Activated naive CD8-positive, alpha-beta T cell treated with anti-CD3 and anti-CD28 coated beads, Interleukin-2, amount 50 U/mL, for 16 hours (primary cell): ENCODE data around the gene SAE1.

Source experiments
- DNase-seq: peaks from one replicate; pipeline ENCODE4 v3.0.0-alpha.2; 2020; ENCODE audit warnings: low read depth, low spot score

The SAE1 gene

DNA sequence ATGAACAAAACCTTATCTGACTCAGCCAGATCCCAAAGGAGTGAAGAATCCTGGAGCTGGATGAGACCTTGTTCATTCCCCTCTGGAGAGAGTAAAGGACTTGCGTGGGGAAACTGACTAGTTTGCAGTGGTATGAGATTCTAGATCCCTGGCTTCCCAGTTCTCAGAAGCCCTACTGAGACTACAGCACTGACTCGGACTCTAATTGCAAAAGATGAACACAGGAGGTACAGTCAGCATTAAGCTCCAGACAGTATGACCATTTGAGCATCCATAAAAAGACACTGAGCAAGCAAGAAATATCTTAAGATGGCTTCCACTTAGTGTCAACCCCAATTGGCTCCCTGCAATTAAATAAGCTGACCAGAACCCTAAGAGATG, 23.8 kb upstream of the SAE1 start:
- no peak for DNase-seq

DNA sequence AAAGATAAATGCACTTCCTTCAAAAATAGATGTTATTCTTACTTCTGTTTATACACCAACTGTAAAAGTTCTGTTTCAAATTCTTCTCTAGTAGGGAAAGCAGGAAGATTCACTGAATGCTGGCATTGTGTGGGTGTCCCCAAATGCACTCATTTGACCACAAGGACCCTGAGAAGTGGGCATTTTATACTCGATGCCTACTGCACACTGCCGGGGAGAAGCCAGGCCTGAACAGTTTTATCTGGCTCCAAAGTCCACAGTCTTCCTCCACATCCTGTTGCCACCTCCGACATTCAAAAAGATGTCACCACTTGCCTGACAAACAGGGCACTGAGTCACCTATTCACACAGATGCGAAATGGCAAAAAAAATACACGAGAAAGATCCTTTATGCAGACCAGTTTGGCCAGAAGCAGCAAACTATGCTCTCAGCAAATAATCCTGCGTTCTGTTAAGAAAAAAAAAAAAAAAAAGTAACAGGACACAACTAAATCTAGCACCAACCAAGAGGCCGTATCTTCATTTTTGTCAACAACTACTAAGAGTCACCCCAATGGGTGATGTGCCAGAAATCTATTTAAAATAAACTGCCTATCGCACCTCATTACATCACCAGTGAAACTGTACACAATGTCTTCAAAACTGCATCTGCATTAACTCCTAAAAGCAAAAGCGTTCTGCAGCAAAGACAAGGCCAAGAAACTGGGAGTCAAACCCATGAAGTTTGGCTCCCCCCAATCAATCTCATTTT, 23.3 kb upstream of the SAE1 start:
- DNase-seq: no peak

DNA sequence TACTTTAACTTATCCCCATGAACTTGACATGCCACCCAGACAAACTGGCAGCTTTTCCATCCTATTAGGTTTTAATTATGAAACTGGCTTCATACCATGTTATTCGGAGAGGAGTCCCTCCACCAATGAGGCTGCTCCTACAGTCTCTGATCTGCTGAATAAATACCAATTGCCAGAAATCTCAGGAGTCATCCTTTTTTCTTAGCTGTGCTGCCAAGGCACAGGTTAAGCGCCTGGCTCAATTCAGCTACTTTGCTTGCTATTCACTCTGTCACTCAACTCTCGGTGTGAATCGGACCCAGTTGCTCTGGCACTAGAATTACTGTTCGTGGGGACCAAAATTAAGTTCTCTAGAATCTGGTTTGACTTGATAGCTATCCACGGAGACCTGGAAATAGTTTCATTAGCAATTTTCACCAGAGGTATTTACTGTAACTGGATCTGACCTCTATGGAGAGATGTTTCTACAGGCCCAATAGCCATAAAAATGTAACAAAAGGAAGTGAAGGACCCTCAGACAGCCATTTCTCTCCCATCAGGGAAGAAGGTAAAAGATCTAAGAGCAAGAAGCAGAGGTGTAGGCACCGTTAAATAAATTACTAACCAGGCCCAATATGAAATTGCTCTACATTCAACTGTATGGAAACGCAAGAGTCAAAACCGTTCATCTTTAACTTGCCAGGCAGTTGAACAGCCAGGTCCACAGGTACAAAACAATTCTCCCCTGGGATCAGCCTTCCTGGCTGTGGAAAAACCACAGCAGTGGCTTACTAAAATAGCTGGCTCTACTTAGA, 22.5 kb upstream of the SAE1 start:
- DNase-seq: no peak

DNA sequence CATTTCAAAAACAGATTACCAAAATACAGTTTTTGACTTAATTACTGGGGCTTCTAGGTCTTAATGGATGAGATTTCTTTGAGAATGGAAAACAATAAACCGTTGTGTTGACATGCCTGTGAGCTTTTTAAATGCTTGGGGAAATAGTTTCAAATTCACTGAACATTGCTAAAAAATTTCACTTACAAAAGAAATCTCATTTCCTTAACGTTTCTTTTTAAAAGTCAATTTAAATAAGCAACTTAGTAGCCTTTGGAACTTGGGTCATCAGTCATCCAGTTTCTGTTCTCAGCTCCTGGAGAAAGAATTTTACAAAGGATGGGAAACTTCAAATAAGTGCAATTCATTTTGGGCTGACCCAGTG, 21.5 kb upstream of the SAE1 start:
- DNase-seq: no peak

DNA sequence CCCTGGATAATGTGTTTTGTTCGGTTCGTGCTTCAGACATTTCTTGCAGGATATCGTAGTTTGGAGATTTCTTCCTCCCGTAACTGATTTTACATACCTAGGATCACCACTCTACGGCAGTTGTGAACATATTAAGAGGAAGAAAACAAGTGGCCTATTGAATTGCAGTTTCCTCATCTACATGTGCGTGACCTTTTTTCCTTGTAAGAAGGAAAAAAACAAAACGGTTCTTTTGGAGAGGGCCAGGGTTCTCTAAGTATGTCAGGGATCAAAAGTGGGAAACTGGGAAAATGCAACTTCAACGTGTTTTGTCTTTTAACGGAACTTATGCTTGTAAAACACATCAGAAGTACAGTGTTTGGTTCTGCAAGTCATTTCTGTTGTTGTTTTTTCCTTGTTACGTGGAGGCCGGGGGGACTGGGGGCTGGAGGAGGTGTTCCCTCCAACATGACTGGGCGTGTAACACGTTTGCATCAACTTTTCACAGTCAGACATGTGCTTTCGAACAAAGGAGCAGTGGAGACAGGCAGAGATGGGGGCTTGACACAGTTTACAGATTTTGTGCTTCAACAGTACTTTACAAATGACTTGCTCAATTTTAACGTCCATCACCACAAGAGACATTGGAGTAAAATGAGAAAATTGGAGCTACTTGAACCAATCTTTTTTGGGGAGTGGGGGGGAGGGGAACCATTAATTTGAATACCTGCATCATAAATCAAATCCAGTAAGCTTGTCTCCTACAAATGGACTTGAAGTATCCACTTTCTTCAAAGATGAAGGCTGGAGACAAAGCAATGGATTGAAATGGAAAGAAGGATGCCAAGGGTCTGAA, 20.9 kb upstream of the SAE1 start:
- DNase-seq: no peak

DNA sequence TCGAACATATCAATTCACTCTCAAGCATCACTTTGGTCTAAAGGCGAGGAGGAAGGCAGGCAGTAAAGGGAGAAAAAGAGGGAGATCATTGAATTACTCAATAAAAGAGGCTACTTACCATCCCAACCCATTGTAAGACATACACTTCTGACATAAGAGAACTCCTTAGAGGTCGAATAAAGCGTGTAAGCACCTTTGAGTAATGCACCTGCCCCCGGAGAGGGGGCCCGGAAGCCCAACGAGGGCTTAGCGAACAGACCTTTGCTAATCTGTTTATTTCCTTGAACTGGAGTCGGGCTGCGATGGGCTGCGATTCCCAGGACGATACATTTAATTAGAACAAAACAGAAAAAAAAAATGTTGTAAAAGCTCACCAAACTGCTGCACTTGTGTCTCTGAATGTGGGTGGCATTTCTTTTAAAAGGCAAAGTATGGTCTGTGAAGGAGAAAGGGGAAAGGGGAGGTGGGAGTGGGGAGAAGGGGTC, 20.1 kb upstream of the SAE1 start:
- no peak for DNase-seq

DNA sequence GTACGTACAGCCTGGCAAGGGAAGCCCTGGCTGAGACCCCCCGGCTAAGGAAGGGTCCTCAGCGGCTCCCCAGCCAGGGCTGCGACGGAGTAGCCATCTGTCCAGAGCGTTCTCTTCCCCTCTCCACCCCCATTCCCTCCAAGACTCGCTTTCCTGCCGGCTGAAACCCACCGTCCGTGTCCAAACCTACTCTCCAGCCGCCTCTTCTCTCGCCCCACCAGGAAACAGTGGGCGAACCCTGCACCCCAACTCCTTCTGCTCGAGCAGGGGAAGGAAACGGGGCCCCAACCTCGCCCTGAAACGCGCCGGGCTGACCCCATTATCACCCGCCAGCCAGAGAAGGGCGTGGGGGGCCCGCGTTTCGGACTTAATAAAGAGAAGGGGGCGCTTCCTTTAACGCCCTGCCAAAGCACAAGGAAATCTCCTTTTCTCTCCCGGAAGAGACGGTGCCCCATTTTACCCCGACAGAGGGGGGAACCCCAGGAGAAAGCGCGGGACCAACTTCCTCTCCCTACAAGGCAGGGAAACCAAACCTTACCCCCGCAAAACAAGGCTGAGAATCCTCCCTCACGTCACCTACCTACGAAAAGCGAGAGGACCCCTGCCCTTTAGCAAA, 19.5 kb upstream of the SAE1 start:
- no peak for DNase-seq

DNA sequence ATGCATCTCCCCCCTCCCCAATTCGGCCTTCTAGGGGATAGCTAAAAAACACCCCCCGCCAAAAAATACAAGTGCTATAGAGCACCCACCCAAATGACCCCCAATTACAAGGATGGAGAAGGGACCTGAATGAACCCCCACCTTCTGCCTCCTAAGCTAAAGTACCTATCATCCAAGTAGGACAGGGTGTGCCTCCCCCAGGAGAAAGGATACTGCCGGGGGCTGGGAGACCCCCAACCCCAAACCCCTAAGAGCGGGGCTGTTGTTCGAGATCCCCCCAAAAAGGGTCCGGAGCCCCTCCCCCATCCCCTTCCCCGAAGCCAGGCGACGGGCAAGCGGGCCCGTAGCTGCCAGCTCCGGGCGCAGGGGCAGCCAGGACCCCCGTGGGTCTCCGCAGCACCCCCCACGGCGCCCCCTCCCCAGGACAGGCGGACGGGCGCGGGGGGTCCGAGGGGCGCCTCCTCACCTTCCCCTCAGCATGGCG, 18.9 kb upstream of the SAE1 start:
- no peak for DNase-seq

DNA sequence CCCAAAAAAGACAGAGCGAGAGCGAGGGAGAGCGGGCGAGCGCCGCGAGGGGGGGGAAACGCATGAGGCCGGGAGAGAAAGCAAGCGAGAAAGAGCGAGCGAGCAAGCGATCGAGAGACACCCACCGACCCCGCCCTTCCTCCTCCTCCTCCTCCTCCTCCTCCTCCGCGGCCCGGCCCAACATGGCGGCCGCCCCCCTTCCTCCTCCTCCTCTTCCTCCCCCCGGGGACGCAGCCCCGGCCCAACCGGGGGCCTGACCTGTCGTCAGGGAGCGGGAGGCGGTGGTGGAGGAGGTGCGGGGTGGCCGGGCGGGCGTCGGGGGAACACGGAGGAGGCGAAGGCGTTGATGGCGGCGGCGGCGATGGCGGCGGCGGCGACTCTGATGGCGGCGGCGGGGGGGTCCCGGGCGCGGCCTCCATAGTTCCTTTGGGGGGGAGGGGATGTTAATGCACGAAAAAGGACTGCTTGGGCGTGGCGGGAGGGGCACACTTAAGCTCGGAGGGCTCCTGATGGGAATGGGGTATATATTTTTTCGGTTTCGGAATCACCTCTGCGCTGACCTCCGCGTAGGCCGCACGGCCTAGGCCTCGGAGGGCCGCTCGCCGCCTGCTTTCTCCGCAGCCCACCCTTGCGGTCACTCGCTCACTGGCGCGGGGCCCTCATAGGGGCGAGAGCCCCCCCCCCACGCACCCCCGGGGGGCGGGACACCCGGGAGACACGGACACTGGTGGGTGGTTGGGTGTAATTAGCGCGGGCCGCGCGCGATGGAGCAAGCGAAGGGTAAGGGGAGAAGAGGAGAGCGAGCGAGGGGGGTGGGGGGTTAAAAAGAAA, 18.3 kb upstream of the SAE1 start:
- DNase-seq: peak; percentile 74

DNA sequence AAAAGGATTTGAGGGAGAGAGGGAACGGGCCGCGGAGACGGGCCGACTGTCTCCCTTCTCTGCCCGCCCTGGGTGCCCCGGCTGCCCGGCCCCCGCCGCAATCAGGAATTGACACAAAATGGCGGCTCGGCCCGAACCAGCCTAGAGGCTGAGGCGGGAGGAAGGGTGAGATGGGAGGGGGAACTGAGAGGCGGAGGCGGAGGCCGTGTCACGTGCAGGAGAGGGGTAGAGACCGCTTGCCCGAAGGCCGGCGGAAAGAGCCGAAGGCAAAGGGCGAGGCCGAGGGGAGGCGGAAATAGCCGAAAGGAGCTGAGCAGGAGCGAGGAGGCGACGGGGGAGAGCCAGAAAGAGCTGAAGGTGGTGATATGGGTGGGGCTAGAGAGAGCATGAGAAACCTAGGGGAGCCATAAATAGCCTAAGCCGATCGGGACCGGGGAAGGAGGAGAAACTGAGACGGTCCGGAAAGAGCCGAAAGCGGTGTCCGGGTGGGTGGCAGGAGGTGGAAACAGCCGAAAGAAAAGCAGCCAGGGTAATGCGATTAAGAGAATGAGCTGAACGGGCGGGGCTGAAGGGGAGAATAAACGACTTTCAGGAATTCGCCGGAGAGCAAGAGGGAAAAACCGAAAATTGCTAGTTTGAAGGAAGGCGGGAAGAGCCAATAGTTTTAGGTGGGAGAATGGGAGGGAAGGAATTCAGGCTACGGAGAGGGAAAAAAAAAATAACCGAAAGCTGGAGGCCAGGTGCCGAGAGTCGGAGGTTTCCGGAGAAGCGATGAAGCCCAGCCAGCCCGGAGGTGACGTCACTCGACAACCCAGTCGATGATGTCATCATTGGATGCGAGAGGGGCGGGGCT, 17.4 kb upstream of the SAE1 start, which contains the start of gene ZC3H4:
Gene ZC3H4, minus strand, starts transcription at position 780 of the 853 bp plus-strand sequence. CDS start 1,192 bp downstream, outside the sequence.
- DNase-seq: peak; percentile 98

DNA sequence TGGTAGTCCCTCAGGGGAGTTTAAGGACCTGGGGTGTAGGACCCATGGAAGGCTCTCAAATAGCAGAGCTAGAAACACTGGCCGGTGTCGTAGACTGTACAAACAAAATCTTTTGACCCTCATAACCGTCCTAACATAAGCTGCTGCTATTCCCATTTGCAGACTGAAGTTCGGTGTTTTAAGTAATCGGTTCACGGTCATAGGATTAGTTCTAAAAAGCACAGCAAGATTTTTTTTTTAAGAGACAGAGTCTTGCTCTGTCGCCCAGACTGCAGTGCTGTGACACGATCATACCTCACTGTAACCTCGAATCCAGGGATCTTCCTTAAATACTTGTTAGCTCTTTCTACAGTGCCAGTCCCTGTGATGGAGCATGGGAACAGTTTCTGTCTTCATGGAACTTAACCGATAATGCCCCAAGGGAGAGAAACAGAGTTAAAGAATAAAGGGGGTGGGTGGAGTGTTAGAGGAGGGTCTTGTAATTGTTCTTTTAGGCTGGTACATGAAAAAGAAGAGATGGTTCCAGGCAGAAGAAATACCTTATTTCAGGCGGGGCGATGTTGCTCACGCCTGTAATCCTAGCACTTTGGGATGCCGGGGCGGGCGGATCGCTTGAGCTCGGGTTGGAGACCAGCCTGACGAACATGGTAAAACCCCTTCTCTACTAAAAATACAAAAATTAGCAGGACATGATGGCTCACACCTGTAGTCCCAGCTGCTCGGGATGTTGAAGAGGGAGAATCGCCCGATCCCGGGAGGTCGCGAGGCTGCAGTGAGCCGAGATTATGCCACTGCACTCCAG, 16.6 kb upstream of the SAE1 start:
- no peak for DNase-seq

DNA sequence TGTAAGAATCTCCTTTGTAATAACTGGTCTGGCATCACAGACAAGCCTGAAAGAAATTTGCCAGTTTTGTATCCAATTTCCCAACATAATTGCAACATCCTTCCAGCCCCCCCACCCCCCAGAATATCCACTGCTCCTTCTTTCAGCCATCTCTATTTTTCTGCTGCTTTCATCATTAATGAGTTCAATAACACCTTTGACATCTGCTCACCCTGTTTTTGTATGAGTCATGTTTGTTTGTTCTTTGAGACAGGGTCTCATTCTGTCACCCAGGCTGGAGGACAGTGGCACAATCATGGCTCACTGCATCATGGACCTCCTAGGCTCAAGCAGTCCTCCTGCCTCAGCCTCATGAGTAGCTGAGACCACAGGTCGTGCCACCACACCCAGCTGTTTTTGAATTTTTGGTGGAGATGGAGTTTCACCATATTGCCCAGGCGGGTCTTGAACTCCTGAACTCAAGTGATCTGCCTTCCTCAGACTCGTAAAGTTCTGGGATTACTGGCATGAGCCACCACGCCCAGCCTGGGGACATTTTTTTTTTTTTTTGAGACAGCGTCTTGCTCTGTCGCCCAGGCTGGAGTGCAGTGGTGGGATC, 10.1 kb upstream of the SAE1 start:
- no peak for DNase-seq

DNA sequence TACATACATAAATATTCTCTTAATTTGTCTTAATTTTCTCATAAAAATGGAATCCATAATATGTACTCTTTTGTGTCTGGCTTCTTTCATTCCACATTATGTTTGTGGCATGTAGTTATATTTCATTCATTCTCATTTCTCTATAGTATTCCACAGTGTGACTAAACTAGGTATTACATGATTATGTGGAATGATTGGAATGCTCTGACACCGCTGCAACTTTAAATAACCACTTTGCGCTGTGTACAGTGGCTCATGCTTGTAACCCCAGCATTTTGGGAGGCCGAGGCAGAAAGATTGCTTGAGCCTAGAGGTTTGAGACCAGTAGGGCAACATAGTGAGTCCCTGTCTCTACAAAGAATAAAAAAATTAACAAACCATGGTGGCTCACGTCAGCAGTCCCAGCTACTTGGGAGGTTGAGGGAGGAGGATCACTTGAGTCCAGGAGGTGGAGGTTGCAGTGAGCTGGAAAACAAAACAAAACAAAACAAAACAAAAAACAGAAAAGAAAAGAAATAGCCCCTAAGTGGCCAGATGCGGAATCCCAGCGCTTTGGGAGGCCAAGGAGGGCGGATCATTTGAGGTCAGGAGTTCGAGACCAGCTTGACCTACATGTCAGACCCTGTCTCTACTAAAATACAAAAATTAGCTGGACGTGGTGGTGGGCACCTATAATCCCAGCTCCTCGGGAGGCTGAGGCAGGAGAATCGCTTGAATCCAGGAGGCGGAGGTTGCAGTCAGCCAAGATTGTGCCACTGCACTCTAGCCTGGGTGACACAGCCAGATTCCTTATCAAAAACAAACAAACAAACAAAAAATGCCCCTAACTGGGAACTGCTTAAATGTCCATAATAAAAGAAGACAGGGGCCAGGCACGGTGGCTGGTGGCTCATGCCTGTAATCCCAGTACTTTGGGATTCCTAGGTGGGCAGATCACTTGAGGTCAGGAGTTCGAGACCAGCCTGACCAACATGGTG, 8.0 kb upstream of the SAE1 start:
- no peak for DNase-seq

DNA sequence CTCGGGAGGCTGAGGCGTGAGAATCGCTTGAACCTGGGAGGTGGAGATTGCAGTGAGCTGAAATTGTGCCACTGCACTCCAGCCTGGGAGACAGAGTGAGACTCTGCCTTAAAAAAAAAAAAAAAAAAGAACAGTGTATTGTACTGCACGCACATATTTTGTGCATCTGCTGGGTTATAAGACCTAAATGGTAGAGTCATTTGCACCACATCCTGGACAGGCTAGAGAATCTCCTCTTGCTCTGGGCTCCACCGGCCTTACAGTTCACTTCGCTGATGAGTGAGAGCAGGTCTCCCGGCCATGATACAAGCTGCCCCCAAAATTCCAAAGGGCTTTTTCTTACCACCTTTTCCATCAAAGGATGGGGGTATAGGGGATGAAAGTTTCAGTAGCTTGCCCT, 7.2 kb upstream of the SAE1 start:
- DNase-seq: no peak

DNA sequence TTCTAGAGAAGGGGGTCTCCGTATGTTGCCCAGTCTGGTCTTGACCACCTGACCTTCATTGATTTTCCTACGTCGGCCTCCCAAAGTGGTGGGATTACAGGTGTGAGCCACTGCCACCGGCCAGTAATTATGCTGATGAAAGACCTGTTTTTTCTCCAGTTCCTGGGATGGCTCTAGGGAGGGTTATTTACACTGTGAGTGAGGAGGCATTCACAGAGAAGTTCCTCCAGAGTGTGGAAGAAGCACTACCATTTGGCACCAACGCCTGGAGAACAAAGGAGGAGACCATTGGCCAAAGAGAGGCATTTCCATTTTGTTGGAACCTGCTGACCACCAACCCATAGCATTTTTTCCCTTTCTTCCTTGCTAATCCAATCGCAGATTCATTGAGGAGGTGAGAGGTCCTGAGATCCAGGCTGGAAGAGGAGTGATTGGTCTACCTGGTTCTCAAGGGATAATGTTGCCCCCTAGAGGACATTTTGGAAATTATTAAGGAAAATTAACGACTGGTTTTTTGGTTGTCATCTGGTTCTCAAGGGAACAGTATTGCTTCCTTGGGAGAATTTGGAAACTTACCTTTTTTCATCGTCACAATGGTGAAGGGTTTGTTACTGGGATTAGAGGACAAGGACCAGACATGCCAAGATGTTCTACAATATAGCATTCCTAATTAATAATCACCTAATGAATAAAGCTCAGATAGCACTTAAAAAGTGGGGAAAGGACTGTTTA, 5.5 kb upstream of the SAE1 start:
- no peak for DNase-seq

DNA sequence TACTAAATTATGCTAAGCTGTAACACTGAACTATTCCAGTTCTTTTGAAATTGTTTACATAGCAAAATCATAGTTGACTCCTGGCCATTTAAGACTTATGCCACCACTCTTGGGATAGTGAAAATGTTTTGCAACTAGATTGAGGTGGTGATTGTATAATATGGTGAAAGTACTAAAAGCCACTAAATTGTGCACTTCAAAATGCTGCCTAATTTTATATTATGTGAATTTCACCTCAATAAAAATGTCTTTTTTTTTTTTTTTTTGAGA, 5.0 kb upstream of the SAE1 start:
- DNase-seq: no peak

DNA sequence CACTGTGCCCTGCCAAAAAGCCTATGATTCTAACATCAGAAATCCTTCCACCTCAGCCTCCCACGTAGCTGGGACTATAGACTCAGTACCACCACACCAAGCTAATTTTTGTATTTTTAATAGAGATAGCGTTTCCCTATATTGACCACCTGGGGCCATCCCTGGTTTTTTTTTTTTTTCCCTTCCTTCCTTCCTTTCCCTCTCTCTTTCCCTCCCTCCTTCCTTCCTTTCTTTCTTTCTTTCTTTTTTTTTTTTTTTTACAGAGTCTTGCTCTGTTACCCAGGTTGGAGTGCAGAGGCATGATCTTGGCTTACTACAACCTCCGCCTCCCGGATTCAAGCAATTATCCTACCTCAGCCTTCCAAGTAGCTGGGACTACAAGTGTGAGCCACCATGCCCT, 1.1 kb upstream of the SAE1 start:
- no peak for DNase-seq
